EL (cell line): ENCODE results near the gene PSMC3IP.
"Not testable (repeated sequence)": the region's sequence is repeated elsewhere in the genome, so short reads cannot be mapped to it uniquely, and the experiment has no call there.

Experiments used
- DNase-seq: peaks from one replicate; pipeline ENCODE4 v3.0.0-alpha.2; 2016

The PSMC3IP gene

DNA sequence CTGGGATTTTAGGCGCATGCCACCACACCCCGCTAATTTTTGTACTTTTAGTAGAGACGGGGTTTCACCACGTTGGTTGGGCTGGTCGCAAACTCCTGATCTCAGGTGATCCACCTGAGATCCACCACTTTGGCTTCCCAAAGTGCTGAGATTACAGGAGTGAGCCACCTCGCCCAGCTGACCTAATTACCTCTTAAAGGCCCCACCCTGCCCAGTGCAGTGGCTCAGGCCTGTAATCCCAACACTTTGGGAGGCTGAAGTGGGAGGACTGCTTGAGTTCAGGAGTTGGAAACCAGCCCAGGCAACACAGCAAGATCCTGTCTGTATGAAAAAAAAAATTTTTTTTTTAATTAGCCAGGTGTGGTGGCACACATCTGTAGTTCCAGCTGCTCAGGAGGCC is 18.5 kb downstream of the PSMC3IP start:
- no peak for DNase-seq

DNA sequence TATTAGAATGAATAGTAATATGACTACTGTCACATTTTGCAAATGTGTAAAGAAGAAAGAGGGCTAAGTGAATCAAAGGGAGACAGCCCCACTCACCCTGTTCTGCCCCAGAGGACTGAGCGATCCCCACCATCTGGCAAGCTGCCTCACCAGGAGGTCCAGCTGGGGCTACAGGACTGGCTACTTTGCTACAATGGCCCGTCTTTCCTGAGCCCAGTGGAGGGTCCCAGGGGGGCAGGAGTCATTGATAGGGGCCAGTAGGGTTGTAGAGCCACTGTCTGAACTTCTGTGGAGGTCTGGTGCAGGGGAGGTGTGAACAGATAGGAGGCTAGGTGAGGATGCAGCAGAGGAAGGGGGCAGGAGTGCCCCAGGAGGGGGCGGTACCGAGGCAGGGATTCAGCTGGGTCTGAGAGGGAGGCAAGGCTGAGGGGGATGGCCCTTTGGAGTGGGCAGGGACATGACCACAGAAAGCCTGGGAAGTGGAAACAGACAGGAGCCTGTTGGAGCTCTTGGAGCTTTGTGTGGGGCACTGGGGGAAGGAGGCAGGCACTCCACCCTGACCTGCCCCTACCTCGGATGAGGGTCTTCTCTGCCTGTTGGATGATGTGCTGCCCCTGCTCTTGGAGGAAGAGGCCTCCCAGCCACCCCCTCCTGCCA is 21.4 kb downstream of the PSMC3IP start:
- peak; percentile 45 for DNase-seq

DNA sequence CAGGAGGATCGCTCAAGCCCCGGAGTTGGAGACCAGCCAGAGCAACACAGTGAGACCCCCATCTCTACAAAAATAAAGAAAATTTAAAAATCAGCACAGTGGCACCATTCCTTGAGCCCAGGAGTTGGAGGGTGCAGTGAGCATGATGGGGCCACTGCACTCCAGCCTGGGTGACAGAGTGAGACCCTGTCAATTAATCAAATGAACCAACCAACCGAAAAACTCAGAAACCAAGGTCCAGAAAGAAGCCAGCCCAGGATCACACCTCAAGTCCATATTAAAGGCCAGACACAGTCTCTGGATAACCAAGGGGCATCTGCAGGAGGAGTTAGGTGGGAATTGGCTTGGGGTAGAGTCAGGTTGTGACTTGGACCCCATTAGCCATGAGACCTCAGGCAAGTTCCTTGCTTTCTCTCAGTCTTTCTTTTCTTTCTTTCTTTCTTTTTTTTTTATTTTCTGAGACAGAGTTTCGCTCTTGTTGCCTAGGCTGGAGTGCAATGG is 22.4 kb downstream of the PSMC3IP start:
- no peak for DNase-seq

DNA sequence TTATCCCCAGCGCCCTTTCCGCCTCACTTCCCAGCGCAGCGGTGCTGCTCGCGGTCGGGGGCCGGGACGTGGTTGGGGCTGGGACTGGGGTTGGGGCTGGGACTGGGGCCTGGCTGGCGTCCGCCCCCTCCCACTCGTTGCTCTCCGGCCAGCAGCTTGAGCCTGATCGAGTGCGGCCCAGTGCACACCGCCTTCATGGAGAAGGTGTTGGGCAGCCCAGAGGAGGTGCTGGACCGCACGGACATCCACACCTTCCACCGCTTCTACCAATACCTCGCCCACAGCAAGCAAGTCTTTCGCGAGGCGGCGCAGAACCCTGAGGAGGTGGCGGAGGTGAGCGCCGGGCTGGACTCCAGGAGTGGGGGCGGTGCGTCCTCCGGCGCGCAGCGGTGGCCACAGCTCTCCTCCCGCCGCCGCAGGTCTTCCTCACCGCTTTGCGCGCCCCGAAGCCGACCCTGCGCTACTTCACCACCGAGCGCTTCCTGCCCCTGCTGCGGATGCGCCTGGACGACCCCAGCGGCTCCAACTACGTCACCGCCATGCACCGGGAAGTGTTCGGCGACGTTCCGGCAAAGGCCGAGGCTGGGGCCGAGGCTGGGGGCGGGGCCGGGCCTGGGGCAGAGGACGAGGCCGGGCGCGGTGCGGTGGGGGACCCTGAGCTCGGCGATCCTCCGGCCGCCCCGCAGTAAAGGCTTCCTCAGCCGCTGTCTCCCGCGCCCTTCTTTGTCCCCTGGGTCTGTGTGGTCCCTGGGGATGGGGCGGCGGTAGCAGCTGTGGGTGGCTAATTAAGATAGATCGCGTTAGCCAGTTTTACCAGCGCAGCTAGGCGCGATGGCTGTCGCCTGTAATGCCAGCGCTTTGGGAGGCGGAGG is 23.0 kb downstream of the PSMC3IP start:
- DNase-seq, result peak; percentile 87

DNA sequence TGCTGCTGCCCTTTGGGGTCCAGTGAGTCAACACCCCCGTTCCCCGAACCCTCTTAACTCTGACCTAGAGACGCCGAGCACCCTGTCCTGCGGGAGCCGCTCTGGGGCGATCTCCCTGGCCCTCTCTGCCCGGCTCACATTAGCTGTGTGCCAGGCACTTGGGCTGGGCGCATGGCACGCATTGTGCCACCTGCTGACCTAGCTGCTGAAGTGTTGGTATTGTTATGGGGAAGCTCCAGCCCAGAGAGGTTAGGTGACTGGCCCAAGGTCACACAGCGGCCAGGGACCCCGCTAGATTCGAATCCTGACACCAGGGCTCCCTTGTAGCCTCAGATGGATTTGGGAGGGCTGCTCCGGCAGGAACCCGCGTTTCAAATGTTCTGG is 23.7 kb downstream of the PSMC3IP start:
- no peak for DNase-seq

DNA sequence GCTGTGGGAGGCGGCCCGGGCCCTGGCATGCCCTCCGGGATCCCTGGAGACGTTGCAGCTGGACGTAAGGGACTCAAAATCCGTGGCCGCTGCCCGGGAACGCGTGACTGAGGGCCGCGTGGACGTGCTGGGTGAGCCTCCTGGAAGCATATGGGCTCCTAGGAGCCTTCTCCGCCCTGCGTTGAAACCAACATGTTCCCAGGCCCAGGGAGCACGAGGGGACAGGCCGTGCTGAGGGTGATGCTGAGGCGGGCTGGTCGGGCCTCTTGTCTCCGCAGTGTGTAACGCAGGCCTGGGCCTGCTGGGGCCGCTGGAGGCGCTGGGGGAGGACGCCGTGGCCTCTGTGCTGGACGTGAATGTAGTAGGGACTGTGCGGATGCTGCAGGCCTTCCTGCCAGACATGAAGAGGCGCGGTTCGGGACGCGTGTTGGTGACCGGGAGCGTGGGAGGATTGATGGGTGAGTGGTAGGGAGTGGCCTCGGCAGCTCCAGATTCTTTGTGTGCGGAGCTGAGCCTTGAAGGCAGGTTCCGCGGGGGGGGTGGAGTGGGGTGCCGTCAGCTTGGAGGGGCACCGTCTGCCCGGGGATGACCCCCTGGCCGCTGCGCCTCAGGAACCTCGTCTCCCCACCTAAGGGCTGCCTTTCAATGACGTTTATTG is 24.2 kb downstream of the PSMC3IP start:
- DNase-seq, result no peak

DNA sequence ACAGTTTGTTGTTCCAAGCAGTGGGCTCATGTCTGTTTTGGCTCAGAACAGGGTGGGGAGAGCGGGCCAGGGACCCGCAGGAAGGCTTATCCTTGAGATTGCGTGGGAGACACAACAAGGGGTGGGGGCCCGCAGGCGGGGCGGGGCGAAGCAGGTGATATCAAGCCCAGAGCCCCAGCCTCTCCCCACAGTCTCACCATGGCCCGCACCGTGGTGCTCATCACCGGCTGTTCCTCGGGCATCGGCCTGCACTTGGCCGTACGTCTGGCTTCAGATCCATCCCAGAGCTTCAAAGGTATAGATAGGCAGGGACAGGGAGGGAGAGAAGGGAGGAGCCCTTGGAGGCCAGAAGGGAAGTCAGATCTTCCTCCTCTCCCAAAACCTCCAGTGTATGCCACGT is 24.8 kb downstream of the PSMC3IP start, which contains the start of gene HSD17B1:
HSD17B1 (plus strand) TSS at position 188 of the 400 bp plus-strand sequence; CDS start at position 199, 11 bp downstream.
- not testable (repeated sequence) for DNase-seq

DNA sequence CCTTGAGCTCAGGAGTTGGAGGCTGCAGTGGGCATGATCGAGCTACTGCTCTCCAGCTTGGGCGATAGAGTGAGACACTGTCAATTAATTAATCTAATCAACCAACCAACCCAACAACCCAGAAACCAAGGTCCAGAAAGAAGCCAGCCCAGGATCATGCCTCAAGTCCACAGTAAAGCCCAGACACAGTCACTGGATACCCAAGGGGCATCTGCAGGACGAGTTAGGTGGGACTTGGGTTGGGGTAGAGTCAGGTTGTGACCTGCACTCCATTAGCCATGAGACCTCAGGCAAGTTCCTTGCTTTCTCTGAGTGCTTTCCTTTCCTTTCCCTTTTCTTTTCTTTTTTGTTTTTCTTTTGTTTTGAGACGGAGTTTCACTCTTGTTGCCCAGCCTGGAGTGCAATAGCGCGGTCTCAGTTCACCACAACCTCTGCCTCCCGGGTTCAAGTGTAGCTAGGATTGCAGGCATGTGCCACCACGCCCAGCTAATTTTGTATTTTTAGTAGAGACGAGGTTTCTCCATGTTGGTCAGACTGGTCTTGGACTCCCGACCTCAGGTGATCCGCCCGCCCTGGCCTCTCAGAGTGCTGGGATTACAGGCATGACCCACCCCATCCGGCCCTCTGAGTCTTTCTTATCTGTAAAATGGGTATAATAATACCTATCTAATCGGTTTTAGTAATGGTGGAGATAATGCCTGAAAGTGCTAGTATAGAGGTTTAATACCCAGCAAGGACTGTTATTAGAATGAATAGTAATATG is 28.4 kb downstream of the PSMC3IP start:
- DNase-seq, result no peak

DNA sequence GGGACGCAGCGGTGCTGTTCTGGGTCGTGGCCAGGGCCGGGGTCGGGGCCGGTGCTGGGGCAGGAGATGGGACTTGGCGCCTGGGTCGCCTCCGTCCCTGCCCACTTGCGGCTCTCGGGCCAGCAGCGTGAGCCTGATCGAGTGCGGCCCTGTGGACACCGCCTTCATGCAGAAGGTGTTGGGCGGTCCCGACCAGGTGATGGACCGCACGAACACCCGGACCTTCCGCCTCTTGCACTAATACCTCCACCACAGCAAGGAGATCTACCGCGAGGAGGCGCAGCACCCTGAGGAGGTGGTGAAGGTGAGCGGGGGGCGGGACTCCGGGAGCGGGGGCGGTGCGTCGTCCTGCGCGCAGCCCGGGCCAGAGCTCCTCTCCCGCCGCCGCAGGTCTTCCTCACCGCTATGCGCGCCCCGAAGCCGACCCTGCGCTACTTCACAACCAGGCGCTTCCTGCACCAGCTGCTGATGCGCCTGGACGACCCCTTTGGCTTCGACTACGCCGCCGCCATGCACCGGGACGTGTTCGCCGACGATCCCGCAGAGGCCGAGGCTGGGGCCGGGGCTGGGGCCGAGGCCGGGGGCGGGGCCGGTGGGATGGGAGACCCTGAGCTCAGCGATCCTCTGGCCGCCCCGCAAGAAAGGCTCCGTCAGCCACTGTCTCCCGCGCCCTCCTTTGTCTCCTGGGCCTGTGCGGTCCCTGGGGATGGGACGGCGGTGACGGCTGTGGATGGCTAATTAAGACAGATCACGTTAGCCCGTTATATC is 29.3 kb downstream of the PSMC3IP start:
- no peak for DNase-seq

DNA sequence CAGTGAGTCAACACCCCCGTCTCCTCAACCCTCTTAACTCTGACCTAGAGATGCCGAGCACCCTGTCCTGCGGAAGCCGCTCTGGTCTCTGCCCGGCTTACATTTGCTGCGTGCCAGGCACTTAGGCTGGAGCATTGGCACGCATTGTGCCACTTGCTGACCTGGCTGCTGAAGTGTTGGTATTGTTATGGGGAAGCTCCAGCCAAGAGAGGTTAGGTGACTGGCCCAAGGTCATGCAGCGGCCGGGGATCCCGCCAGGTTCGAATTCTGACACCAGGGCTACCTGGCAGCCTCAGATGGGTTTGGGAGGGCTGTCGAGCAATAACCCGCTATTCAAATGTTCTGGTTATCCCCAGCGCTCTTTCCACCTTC is 29.8 kb downstream of the PSMC3IP start:
- DNase-seq, result no peak

DNA sequence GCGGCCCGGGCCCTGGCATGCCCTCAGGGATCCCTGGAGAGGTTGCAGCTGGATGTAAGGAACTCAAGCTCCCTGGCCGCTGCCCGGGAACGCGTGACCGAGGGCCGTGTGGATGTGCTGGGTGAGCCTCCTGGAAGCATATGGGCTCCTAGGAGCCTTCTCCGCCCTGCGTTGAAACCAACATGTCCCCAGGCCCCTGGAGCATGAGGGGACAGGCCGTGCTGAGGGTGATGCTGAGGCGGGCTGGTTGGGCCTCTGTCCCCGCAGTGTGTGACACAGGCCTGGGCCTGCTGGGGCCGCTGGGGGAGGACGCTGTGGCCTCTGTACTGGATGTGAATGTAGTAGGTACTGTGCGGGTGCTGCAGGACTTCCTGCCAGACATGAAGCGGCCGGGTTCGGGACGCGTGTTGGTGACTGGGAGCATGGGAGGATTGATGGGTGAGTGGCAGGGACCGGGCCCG is 30.5 kb downstream of the PSMC3IP start:
- no peak for DNase-seq

DNA sequence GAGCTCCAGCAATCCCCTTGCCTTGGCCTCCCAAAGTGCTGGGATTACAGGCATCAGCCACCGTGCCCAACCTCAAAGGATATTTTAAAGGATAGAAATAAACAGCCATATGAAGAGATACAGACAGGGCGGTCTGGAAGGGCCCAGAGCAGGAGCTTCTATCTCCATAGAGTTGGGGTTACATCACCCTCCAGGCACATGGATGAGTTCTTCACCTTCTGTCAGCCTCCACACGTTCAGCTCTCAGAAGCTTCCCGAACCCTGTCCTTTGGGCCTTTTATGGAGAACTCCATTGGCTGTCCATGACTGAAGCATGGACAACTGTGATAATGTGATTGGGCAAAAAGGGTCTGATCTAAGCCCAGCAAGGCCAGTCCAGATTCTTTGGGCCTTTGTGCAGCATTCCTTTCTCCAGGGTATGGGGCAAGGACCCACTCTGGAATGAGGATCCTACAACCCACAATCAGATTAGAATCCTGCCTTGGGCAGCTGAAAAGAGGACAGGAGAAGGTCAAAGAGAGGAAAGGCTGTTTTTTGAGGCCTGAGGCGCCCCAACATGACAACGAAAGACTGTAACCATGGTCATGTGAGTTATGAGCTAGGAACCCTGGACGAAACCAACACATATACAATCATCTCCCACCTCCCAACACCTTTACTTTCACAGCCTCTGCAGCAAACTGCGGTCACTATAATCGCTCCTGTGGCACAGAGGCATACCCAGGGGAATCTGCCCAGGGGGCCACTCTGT is 31.6 kb downstream of the PSMC3IP start:
- not testable (repeated sequence) for DNase-seq

DNA sequence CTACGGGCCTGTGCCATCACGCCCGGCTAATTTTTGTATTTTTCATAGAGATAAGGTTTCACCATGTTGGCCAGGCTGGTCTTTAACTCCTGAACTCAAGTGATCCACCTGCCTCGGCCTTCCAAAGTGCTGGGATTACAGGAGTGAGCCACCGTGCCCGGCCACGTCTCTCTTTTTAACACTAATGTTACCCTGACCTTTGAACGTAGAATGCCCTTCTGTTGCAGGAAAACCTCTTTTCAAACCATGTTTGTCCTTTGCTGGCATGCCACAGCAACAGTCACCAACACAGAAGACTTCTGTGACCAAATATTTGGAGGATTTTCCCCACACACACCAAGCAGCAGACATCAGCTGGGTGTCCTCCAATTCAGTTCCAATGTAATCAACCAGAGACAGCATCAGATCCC is 32.6 kb downstream of the PSMC3IP start:
- no peak for DNase-seq

DNA sequence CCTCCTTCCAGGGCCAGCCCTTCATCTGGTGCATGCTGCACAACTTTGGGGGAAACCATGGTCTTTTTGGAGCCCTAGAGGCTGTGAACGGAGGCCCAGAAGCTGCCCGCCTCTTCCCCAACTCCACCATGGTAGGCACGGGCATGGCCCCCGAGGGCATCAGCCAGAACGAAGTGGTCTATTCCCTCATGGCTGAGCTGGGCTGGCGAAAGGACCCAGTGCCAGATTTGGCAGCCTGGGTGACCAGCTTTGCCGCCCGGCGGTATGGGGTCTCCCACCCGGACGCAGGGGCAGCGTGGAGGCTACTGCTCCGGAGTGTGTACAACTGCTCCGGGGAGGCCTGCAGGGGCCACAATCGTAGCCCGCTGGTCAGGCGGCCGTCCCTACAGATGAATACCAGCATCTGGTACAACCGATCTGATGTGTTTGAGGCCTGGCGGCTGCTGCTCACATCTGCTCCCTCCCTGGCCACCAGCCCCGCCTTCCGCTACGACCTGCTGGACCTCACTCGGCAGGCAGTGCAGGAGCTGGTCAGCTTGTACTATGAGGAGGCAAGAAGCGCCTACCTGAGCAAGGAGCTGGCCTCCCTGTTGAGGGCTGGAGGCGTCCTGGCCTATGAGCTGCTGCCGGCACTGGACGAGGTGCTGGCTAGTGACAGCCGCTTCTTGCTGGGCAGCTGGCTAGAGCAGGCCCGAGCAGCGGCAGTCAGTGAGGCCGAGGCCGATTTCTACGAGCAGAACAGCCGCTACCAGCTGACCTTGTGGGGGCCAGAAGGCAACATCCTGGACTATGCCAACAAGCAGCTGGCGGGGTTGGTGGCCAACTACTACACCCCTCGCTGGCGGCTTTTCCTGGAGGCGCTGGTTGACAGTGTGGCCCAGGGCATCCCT is 34.1 kb downstream of the PSMC3IP start:
- DNase-seq, result no peak

DNA sequence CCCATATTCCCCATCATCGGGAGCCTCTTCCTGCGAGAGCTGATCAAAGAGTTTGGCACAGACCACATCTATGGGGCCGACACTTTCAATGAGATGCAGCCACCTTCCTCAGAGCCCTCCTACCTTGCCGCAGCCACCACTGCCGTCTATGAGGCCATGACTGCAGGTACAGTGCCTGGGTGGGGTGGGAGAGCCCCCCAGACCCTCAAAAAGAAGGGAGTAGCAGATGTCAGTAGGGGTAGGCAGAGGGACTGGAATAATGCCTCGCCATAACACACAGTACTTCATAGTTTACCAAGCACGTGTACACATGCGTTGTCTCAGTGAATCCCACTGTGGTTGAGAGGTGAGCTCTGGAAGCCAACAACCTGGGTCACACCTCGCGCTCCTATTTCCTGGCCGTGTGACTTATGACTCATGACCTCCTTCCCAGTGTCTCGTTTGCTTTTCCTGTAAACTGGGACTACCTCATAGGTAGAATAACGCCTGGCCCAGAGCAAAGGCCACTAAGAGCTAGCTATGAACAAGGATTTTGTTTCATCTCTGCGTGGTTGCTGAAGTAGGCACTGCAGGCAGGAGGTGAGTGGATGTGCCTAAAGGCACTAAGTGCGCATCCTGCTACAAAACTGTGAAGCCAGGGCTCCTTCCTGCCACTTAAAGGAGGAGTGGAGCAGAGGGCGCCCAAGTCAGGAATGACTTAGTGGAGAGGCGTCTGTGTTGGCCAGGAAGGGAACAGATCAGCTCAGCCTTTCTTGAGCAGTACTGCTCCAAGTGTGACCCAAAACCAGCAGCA is 36.3 kb downstream of the PSMC3IP start:
- no peak for DNase-seq

DNA sequence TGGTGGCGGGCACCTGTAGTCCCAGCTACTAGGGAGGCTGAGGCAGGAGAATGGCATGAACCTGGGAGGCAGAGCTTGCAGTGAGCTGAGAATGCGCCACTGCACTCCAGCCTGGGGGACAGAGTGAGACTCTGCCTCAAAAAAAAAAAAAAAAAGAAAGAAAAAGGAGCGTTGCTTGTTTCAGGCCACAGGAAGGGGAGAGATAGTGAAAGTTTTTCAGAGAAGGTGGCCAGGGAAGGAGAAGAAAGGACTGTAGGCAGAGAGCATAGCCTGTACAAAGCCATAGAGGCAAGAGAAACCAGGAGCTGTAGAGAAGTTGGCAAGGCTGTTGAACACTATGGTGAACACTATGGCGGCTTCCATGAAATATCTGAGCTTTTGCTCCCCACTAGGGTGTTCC is 37.0 kb downstream of the PSMC3IP start:
- DNase-seq, result not testable (repeated sequence)

DNA sequence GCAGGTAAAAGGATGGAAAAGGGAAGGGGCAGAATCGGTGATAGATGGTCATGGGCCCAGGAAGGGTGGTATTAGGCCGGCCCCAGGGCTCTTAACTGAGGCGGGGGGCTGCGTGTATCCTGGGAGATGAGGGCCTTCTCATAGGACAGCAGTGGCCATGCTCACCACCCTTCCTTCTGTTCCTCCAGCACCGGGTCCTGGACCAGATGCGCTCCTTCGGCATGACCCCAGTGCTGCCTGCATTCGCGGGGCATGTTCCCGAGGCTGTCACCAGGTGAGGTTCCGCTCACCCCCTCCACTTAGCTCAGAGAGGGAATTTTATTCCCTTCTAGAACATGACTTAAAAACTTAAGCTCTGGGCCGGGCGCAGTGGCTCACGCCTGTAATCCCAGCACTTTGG is 39.0 kb downstream of the PSMC3IP start:
- no peak for DNase-seq

DNA sequence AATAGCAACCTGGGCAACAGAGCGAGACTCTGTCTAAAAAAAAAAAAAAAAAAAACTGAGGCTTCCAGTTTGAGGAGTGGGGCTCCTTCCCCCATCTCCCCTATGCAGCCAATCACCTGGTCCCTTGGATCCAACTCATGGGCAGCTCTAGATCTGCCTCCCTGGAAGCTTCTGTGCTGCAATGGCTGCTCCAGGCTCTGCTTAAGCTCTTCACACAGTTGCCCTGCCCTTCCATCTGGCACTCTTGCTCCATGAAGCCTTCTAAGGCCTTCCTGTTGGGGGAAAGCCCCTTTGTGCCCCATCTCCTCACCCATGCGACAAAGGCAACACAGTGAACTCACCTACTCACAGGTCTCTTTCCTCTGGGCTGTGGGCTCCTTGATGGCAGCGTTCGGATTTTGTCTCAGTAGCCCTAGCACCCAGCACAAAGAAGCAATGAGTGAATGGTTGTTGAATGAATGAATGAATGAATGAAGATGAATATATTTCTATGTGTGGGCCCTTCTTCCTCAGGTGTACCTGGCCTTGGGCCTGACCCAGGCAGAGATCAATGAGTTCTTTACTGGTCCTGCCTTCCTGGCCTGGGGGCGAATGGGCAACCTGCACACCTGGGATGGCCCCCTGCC is 39.6 kb downstream of the PSMC3IP start:
- DNase-seq, result no peak
